ENCODE results near the gene ABR. TPM values are rescaled to one million over a fixed set of nuclear protein-coding genes. Genes with fewer than 3 reads are reported as not detected.

The ABR gene
- total and polyA plus RNA-seq, 2 of the 8 experiments (the other 6 are each of a cell fraction or from before 2014, with no cell fraction given), result 44.8 to 47.2 TPM

DNA sequence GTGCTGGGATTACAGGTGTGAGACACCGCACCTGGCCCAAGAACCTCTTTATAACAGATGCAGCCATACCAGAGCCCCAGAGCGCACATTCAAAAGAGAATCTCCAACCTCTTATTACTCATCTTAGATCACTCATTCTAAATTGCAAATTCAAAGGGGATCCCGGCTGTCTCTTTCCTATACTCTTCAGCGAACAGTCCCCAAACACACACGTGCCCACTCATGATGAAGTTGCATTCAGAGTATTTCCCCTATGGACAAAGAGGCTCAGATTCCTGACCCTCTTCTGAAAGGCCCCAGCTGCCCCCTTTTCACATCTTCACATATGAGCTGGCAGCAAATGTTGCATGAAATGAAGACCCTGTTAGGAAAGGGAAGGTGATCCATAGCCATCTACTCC, 22.5 kb upstream of the ABR start:
- Histone ChIP-seq H4K8ac (ENCODE audit: extremely low read depth, insufficient read depth, low read length) (no peak overlapping the region), H3K23me2 (ENCODE audit: low read depth, low read length) (peaks cover 3% of the 10 kb centered on the region; the same call in 1 of the 2 replicates), H4K20me1 (replicated peaks in 1 of 2; ENCODE audit: control insufficient read depth in 1 of 2, insufficient read depth in 2 of 2, low read length in 2 of 2) (no peaks in the 10 kb centered on the region), H3K4ac (replicated peaks; ENCODE audit: insufficient read length, low read depth, low read length) (no peak overlapping the region), H3K56ac (replicated peaks; ENCODE audit: insufficient read length, low read depth, low read length) (no peak overlapping the region), H3K4me3 (ENCODE audit: extremely low read depth in 1 of 4, insufficient read depth in 2 of 4, low read depth in 3 of 4, low read length in 4 of 4) (no peak overlapping the region), H3K36me3 (ENCODE audit: control insufficient read depth in 2 of 4, insufficient read depth in 4 of 4, low read length in 3 of 4) (no peaks in the 10 kb centered on the region), H4K5ac (ENCODE audit: insufficient read length, low read depth, low read length) (no peak overlapping the region), H3K4me1 (replicated peaks in 1 of 4; ENCODE audit: control insufficient read depth in 3 of 4, insufficient read depth in 4 of 4, low read length in 3 of 4) (no peaks in the 10 kb centered on the region), H3K23ac (ENCODE audit: insufficient read length) (no peak overlapping the region), H3K27ac (ENCODE audit: low read depth, low read length) (no peak overlapping the region), H2BK5ac (ENCODE audit: low read depth, low read length) (no peak overlapping the region), H3K27me3 (replicated peaks in 1 of 4; ENCODE audit: control insufficient read depth in 3 of 4, extremely low read depth in 1 of 4, insufficient read depth in 3 of 4, low read length in 3 of 4) (peaks cover 0 to 6% (median 4%) of the 10 kb centered on the region in 4 experiments; a peak in 3 of 7 replicates), H2BK120ac (replicated peaks; ENCODE audit: low read depth, low read length) (no peak overlapping the region), H3K14ac (ENCODE audit: insufficient read length) (no peak overlapping the region), H2BK12ac (ENCODE audit: low read depth, low read length) (no peak overlapping the region), H3K9me3 (ENCODE audit: insufficient read depth in 2 of 2, low read depth in 1 of 2, low read length in 1 of 2) (no peaks in the 10 kb centered on the region), H2AK5ac (ENCODE audit: low read depth, low read length) (no peak overlapping the region), H4K91ac (replicated peaks; ENCODE audit: insufficient read length, low read length) (no peak overlapping the region), H2BK20ac (ENCODE audit: low read length) (no peak overlapping the region), H3K9ac (replicated peaks in 1 of 4; ENCODE audit: extremely low read depth in 1 of 4, low read depth in 3 of 4, low read length in 3 of 4) (no peak overlapping the region), H3K79me2 (ENCODE audit: control insufficient read depth in 1 of 2, insufficient read depth in 2 of 2, low read length in 2 of 2) (no peaks in the 10 kb centered on the region), H2AFZ (ENCODE audit: low read length) (no peak overlapping the region), H2BK15ac (ENCODE audit: low read length) (0 out of 2 replicates have a peak overlapping the region, but pooled peaks have one; percentile 72), H3K79me1 (ENCODE audit: low read depth, low read length) (no peaks in the 10 kb centered on the region), H3K18ac (ENCODE audit: extremely low read depth, low read length) (no peak overlapping the region), H3K4me2 (ENCODE audit: insufficient read depth in 1 of 2, low read depth in 2 of 2, low read length in 2 of 2) (no peak overlapping the region)
- FAIRE-seq, result no peak
- WGBS, 2 experiments (ENCODE audit: extremely low coverage in 1 of 2, insufficient coverage in 1 of 2, insufficient read length in 1 of 2, insufficient replicate concordance in 2 of 2, low coverage in 1 of 2, low lambda C conversion rate in 2 of 2, missing lambda C conversion rate in 1 of 2), result 93% methylated on average over 5 of the region's 5 CpGs; no CpG with 5 or more reads in 1 of the 2 experiments
- POLR2A ChIA-PET (ENCODE audit: partially characterized antibody), result interaction anchor here (1.6 kb wide), 1 partner anchor 9 kb away, joined by 7 read pairs; no protein-coding TSS in a partner anchor
- DNase-seq (ENCODE audit: low read depth in 1 of 2, low spot score in 2 of 2), result no peak
- CTCF ChIA-PET (ENCODE audit: partially characterized antibody), result interaction anchor here (1.2 to 7.3 kb wide), 2 partner anchors 15 to 29 kb away, joined by 3 to 61 read pairs; no protein-coding TSS in a partner anchor
- TF ChIP-seq MAFK (IDR thresholded peaks at IDR 0.05; ENCODE audit: low read depth, low read length), result no peak
- no peak for TF ChIP-seq HDAC2 (IDR thresholded peaks at IDR 0.05; ENCODE audit: borderline replicate concordance in 1 of 2, low read depth in 2 of 2, low read length in 2 of 2)
- TF ChIP-seq RAD21 (IDR thresholded peaks at IDR 0.05 in 1 of 2, conservative IDR thresholded peaks at IDR 0.05 in 1 of 2; ENCODE audit: low read depth in 2 of 2, low read length in 2 of 2), result no peak
- TF ChIP-seq NANOG (IDR thresholded peaks at IDR 0.05; ENCODE audit: insufficient read depth, low read depth, low read length, poor library complexity, severe bottlenecking), result no peak
- no peak for TF ChIP-seq CHD1 (IDR thresholded peaks at IDR 0.05; ENCODE audit: low read depth, low read length)
- TF ChIP-seq, protein P1, sequence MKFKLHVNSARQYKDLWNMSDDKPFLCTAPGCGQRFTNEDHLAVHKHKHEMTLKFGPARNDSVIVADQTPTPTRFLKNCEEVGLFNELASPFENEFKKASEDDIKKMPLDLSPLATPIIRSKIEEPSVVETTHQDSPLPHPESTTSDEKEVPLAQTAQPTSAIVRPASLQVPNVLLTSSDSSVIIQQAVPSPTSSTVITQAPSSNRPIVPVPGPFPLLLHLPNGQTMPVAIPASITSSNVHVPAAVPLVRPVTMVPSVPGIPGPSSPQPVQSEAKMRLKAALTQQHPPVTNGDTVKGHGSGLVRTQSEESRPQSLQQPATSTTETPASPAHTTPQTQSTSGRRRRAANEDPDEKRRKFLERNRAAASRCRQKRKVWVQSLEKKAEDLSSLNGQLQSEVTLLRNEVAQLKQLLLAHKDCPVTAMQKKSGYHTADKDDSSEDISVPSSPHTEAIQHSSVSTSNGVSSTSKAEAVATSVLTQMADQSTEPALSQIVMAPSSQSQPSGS (IDR thresholded peaks at IDR 0.05; ENCODE audit: low read length), result no peak
- TF ChIP-seq, protein P2, sequence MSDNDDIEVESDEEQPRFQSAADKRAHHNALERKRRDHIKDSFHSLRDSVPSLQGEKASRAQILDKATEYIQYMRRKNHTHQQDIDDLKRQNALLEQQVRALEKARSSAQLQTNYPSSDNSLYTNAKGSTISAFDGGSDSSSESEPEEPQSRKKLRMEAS (IDR thresholded peaks at IDR 0.05), result no peak
- TF ChIP-seq PHF8 (conservative IDR thresholded peaks at IDR 0.05; ENCODE audit: low read depth, low read length), result no peak
- TF ChIP-seq KDM4A (IDR thresholded peaks at IDR 0.05; ENCODE audit: low read depth, low read length, severe bottlenecking), result no peak
- TF ChIP-seq SIX5 (IDR thresholded peaks at IDR 0.05; ENCODE audit: low read depth, low read length), result no peak
- TF ChIP-seq SP4 (IDR thresholded peaks at IDR 0.05; ENCODE audit: low read length), result no peak
